Fibroblast of mammary gland (primary cell): ENCODE data around the gene TAB2.

Source experiments
- DNase-seq: peaks from one replicate; pipeline ENCODE4 v3.0.0-alpha.2; 2010; ENCODE audit warnings: low read depth
- H3K4me3 ChIP-seq: 2 replicates; pipeline ENCODE4 v1.5.1; 2011; ENCODE audit warnings: low read depth, mild to moderate bottlenecking, low read length, moderate library complexity; ENCODE audit not compliant: control insufficient read depth
- CTCF ChIP-seq: conservative IDR thresholded peaks from 2 replicates; pipeline ENCODE4 v1.5.1; 2011; ENCODE audit warnings: low read depth, low read length, inconsistent platforms; ENCODE audit not compliant: control insufficient read depth, insufficient read depth

TAB2 gene

DNA sequence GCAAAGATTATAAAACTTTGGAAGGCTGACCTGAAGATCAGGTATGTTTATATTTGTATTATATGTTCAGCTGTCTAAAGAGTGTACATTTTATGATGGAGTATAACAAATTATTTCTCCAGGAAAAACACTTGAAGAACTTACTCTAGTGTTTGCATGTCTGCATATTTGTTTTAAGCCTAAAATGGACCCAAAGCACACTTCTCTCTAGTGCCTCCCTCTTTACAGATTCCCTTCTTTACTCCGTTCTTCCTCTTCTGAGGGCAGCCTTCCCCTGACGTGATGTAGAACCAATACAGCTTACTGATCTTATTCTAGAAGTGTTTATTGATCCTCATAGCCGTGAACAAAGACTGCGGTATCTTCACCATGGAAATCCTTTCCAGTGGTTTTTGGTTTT is 96.5 kb downstream of the TAB2 start:
- TF ChIP-seq CTCF = no peak
- DNase-seq = no peak

DNA sequence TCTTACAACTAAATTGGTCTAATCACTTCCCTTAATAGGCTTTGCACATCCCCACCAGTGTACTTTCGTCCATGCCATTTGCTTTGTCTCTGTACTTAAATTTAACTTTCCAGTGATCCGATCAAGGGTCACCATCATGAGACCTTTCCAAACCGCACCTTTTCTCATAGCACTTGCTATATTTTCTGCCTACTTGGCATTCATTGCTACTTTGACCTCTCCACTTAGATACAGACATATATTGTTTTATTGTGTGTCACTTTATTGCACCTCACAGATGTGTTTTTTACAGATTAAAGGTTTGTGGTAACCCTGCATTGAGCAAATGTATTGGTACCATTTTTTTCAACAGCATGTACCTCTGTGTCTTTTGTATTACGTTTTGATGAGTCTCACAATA is 97.3 kb downstream of the TAB2 start:
- H3K4me3 ChIP-seq = no peak overlapping the region
- no peak for TF ChIP-seq CTCF
- no peak for DNase-seq

More for the DNA sequence above, 96.5 kb downstream of the TAB2 start:
- H3K4me3 ChIP-seq = no peak overlapping the region

DNA sequence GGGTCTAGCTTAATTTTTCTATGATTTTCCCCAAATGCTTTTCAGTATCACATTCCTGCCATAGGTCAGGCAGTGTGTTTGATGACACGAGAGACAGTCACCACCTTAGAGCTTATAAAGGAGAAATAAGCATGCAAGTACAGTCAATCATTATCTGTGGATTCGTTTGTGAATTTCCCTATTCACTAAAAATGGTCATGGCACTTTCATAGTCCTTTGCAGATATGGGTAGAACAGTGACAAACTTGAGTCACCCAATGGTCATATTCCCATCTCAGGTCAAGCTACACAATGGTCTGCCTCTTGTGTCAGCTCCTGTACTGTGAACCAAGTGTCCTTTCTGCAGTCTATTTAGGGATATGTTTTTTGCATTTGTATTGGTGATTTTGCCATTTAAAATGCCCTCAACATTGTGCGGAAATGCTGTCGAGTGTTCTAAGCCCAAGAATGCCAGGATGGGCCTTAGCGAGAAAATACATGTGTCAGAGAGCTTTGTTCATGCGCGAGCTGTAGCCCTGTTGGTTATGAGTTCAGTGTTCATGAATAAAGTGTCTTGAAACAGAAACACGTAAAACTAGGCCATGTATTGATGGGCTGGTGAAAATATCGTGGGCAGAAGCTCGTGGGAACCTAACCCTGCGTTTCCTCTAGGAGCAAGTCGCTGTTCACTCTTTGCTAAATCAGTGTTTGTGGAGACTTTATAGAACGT is 102.3 kb downstream of the TAB2 start:
- DNase-seq = no peak
- no peak overlapping the region for H3K4me3 ChIP-seq
- no peak for TF ChIP-seq CTCF

GRCh38 chr6:149421132-149421531 is 103.6 kb downstream of the TAB2 start:
- no peak overlapping the region for H3K4me3 ChIP-seq
- no peak for TF ChIP-seq CTCF
- DNase-seq = no peak

DNA sequence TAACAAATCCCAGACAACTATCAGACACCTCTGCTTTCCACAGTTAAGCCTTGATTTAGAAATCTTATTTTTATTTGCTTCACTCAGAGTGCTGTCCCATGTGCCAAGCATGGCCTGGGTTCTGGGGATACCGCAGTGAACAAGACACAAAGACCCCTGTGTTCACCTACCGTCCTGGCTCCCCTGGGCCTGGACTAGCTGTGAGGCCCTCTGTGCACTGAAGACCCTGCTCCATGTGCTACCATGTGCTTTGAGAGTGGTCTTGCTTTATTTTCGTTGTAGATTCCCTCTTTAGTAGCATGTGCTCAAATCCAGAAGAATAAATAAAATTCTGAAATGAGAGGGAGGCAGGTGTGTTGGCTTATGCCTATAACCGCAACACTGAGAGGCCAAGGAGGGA is 105.1 kb downstream of the TAB2 start:
- DNase-seq = no peak
- no peak for TF ChIP-seq CTCF
- no peak overlapping the region for H3K4me3 ChIP-seq

GRCh38 chr6:149423964-149424440 is 106.5 kb downstream of the TAB2 start:
- no peak for DNase-seq
- no peak for TF ChIP-seq CTCF
- no peak overlapping the region for H3K4me3 ChIP-seq
